Skeletal muscle cell (primary cell): Measurements from ENCODE around the gene ACY1.

Experiments
- DNase-seq: peaks from one replicate; pipeline ENCODE4 v3.0.0-alpha.2; 2010; ENCODE audit warnings: low read depth
- H3K4me3 ChIP-seq: 2 replicates; pipeline ENCODE4 v1.5.1; 2011; ENCODE audit warnings: low read depth, mild to moderate bottlenecking, control low read depth, low read length, moderate library complexity

ACY1 gene

GRCh38 chr3:51945031-51945840 is 38.1 kb upstream of the ACY1 start:
- DNase-seq, result no peak
- H3K4me3 ChIP-seq, result no peak overlapping the region

GRCh38 chr3:51945926-51946705 is 37.2 kb upstream of the ACY1 start:
- no peak overlapping the region for H3K4me3 ChIP-seq
- no peak for DNase-seq

GRCh38 chr3:51946796-51947195 is 36.5 kb upstream of the ACY1 start:
- no peak overlapping the region for H3K4me3 ChIP-seq
- DNase-seq, result no peak

GRCh38 chr3:51947215-51947900 is 36.0 kb upstream of the ACY1 start:
- H3K4me3 ChIP-seq, result no peak overlapping the region
- no peak for DNase-seq

GRCh38 chr3:51948016-51948580 is 35.2 kb upstream of the ACY1 start:
- H3K4me3 ChIP-seq, result no peak overlapping the region
- DNase-seq, result no peak

GRCh38 chr3:51949121-51949520 is 34.2 kb upstream of the ACY1 start:
- no peak overlapping the region for H3K4me3 ChIP-seq
- DNase-seq, result no peak

GRCh38 chr3:51950899-51951298 is 32.4 kb upstream of the ACY1 start:
- H3K4me3 ChIP-seq, result no peak overlapping the region
- DNase-seq, result no peak

- peak; percentile 58 for DNase-seq
Measured at GRCh38 chr3:51953445-51953844, 29.9 kb upstream of the ACY1 start.

GRCh38 chr3:51954105-51954504 is 29.2 kb upstream of the ACY1 start:
- no peak for DNase-seq
- H3K4me3 ChIP-seq, result no peak overlapping the region

More at GRCh38 chr3:51953445-51953844, 29.9 kb upstream of the ACY1 start:
- H3K4me3 ChIP-seq, result no peak overlapping the region

GRCh38 chr3:51954713-51955112 is 28.6 kb upstream of the ACY1 start:
- H3K4me3 ChIP-seq, result no peak overlapping the region

GRCh38 chr3:51955175-51955892 is 28.0 kb upstream of the ACY1 start, which contains the start of gene GPR62:
TSS of gene GPR62 (plus strand) at chr3:51955381. CDS start at chr3:51955653, 272 bp downstream.
- H3K4me3 ChIP-seq, result no peak within 1 kb of the TSS
- no peak for DNase-seq

More at GRCh38 chr3:51954713-51955112, 28.6 kb upstream of the ACY1 start:
- no peak for DNase-seq

GRCh38 chr3:51955893-51956770 is 27.2 kb upstream of the ACY1 start:
- H3K4me3 ChIP-seq, result no peak overlapping the region
- DNase-seq, result no peak

GRCh38 chr3:51957520-51958205 is 25.7 kb upstream of the ACY1 start:
- no peak overlapping the region for H3K4me3 ChIP-seq
- DNase-seq, result no peak

GRCh38 chr3:51958603-51959521 is 24.5 kb upstream of the ACY1 start:
- no peak for DNase-seq

GRCh38 chr3:51959651-51960050 is 23.7 kb upstream of the ACY1 start:
- no peak overlapping the region for H3K4me3 ChIP-seq
- no peak for DNase-seq

More at GRCh38 chr3:51958603-51959521, 24.5 kb upstream of the ACY1 start:
- no peak overlapping the region for H3K4me3 ChIP-seq

GRCh38 chr3:51960386-51960785 is 22.9 kb upstream of the ACY1 start:
- H3K4me3 ChIP-seq, result no peak overlapping the region
- DNase-seq, result no peak

- H3K4me3 ChIP-seq, result no peak overlapping the region
- DNase-seq, result no peak
Measured at GRCh38 chr3:51961011-51961410, 22.3 kb upstream of the ACY1 start.
